Esophagus squamous epithelium (tissue), 4 donors: Measurements from ENCODE around the gene CELF2.

ENCODE experiments used
- POLR2A ChIP-seq, 4 donors: fragments of 450-650 bp; IDR thresholded peaks; one replicate each; pipeline ENCODE4 v1.6.1; 2017; ENCODE audit warnings: antibody characterized with exemption in 4 of 4, mild to moderate bottlenecking in 4 of 4, moderate library complexity in 3 of 4
- TF ChIP-seq, protein P1 (sequence below), 6 experiments: fragments of 450-650 bp in 4 of 6; fragments of 200-600 bp in 2 of 6; sonication (generic) in 2 of 6; IDR thresholded peaks; one replicate each; pipeline ENCODE4 v1.5.1; 2016 to 2019; ENCODE audit warnings: antibody characterized with exemption in 6 of 6, mild to moderate bottlenecking in 4 of 6, moderate library complexity in 4 of 6

DNA sequence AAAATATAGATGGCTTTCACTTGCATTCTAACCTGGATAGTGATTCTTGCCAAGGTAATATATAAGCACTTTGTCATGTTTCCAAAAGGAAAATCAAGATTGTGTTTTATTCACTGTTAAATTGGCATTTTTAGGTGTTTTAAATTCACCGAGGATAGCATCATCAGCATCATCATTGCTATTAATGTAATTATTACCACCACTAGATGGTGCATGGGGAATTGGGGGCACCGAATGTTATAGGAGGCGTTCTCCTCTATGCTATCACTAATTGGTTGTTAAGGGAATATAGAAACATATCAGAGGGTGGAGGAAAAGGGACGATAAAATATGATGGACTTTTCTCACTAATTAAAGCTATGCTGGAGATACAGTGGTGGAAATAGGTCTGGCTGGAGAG lies 95.5 kb downstream of the CELF2 start:
- TF ChIP-seq, protein P1, sequence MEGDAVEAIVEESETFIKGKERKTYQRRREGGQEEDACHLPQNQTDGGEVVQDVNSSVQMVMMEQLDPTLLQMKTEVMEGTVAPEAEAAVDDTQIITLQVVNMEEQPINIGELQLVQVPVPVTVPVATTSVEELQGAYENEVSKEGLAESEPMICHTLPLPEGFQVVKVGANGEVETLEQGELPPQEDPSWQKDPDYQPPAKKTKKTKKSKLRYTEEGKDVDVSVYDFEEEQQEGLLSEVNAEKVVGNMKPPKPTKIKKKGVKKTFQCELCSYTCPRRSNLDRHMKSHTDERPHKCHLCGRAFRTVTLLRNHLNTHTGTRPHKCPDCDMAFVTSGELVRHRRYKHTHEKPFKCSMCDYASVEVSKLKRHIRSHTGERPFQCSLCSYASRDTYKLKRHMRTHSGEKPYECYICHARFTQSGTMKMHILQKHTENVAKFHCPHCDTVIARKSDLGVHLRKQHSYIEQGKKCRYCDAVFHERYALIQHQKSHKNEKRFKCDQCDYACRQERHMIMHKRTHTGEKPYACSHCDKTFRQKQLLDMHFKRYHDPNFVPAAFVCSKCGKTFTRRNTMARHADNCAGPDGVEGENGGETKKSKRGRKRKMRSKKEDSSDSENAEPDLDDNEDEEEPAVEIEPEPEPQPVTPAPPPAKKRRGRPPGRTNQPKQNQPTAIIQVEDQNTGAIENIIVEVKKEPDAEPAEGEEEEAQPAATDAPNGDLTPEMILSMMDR (IDR thresholded peaks at IDR 0.05) = peak in 3 of 6 experiments; percentile 12 to 21 (median 21)
- TF ChIP-seq POLR2A (IDR thresholded peaks at IDR 0.05) = no peak
